Smooth muscle cell (in vitro differentiated cells): ENCODE results near the gene SH2D4B. TPM values are rescaled to one million over a fixed set of nuclear protein-coding genes. Genes with fewer than 3 reads are reported as not detected.

ENCODE experiments used
- DNase-seq: peaks from one replicate; lab custom pipeline; 2025; ENCODE audit not compliant: unreplicated experiment; lab: John Stamatoyannopoulos, UW
- H2AFZ ChIP-seq: fragments of 200-600 bp; sonication (generic); 2 replicates; pipeline ENCODE4 v1.6.0; 2016; ENCODE audit warnings: antibody characterized with exemption, low read depth, mild to moderate bottlenecking
- H3F3A ChIP-seq: fragments of 200-600 bp; sonication (generic); 2 replicates; pipeline ENCODE4 v1.6.0; 2017; ENCODE audit warnings: antibody characterized with exemption, low read depth
- H3K27ac ChIP-seq: fragments of 200-600 bp; sonication (generic); 2 replicates; pipeline ENCODE4 v1.5.1; 2016; ENCODE audit warnings: low read depth, mild to moderate bottlenecking
- H3K27me3 ChIP-seq: fragments of 200-600 bp; sonication (generic); 2 replicates; pipeline ENCODE4 v1.6.1; 2016; ENCODE audit warnings: low read depth, mild to moderate bottlenecking
- H3K36me3 ChIP-seq: fragments of 200-600 bp; sonication (generic); 2 replicates; pipeline ENCODE4 v1.5.1; 2016; ENCODE audit warnings: low read depth
- H3K4me1 ChIP-seq: fragments of 200-600 bp; sonication (generic); 2 replicates; pipeline ENCODE4 v1.5.1; 2016; ENCODE audit warnings: low read depth
- H3K4me2 ChIP-seq: fragments of 200-600 bp; sonication (generic); 2 replicates; pipeline ENCODE4 v1.6.0; 2016; ENCODE audit warnings: mild to moderate bottlenecking
- H3K4me3 ChIP-seq: fragments of 200-600 bp; sonication (generic); 2 replicates; pipeline ENCODE4 v1.5.1; 2016; ENCODE audit warnings: mild to moderate bottlenecking
- H3K79me2 ChIP-seq: fragments of 200-600 bp; sonication (generic); 2 replicates; pipeline ENCODE4 v1.6.0; 2016; ENCODE audit warnings: low read depth, mild to moderate bottlenecking
- H3K9ac ChIP-seq: fragments of 200-600 bp; sonication (generic); 2 replicates; pipeline ENCODE4 v1.6.0; 2016; ENCODE audit warnings: low read depth
- H3K9me3 ChIP-seq: fragments of 200-600 bp; sonication (generic); replicated peaks from 2 replicates; pipeline ENCODE4 v1.5.1; 2016; ENCODE audit warnings: low read depth
- H4K20me1 ChIP-seq: fragments of 200-600 bp; sonication (generic); 2 replicates; pipeline ENCODE4 v1.6.0; 2016; ENCODE audit warnings: low read depth
- WGBS: methylation state at CpG from one replicate; pipeline ENCODE4 v1.1.7; 2016; ENCODE audit warnings: low lambda C conversion rate; 5-methylcytosine and 5-hydroxymethylcytosine counted together
- polyA plus RNA-seq: library from polyadenylated mRNA; unstranded; fragments of >200 nt; fragmentation: Nextera tagmentation; extraction: Ambion mirVana; gene quantifications from 2 replicates; pipeline ENCODE4 v1.2.1, GENCODE V29; 2016
- total RNA-seq: library from RNA; depleted of rRNA; stranded (reverse); fragments of >200 nt; gene quantifications from 2 replicates; pipeline ENCODE4 v1.2.3, GENCODE V29; 2014
- TF ChIP-seq, protein P1 (sequence below): fragments of 200-600 bp; sonication (generic); IDR thresholded peaks from 2 replicates; pipeline ENCODE4 v1.5.1; 2017; ENCODE audit warnings: borderline replicate concordance, mild to moderate bottlenecking, antibody characterized with exemption; ENCODE audit not compliant: insufficient read depth, poor library complexity, severe bottlenecking

Gene SH2D4B
- total and polyA plus RNA-seq, 2 experiments from 2014 or later = 0.13 TPM; not detected in 1

GRCh38 chr10:80544316-80544953 lies 6.7 kb downstream of the SH2D4B start:
- no peak overlapping the region for H3K27ac ChIP-seq
- no peak overlapping the region for H2AFZ ChIP-seq
- no peaks in the 10 kb centered on the region for H3F3A ChIP-seq
- TF ChIP-seq, protein P1, sequence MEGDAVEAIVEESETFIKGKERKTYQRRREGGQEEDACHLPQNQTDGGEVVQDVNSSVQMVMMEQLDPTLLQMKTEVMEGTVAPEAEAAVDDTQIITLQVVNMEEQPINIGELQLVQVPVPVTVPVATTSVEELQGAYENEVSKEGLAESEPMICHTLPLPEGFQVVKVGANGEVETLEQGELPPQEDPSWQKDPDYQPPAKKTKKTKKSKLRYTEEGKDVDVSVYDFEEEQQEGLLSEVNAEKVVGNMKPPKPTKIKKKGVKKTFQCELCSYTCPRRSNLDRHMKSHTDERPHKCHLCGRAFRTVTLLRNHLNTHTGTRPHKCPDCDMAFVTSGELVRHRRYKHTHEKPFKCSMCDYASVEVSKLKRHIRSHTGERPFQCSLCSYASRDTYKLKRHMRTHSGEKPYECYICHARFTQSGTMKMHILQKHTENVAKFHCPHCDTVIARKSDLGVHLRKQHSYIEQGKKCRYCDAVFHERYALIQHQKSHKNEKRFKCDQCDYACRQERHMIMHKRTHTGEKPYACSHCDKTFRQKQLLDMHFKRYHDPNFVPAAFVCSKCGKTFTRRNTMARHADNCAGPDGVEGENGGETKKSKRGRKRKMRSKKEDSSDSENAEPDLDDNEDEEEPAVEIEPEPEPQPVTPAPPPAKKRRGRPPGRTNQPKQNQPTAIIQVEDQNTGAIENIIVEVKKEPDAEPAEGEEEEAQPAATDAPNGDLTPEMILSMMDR = no peak
- no peaks in the 10 kb centered on the region for H3K9me3 ChIP-seq
- no peak overlapping the region for H3K4me3 ChIP-seq
- H3K36me3 ChIP-seq = no peaks in the 10 kb centered on the region
- H3K9ac ChIP-seq = no peak overlapping the region
- H3K79me2 ChIP-seq = no peaks in the 10 kb centered on the region
- H3K4me2 ChIP-seq = no peak overlapping the region
- WGBS = 95% methylated on average over 12 of the region's 12 CpGs
- H3K27me3 ChIP-seq = no peaks in the 10 kb centered on the region
- H4K20me1 ChIP-seq = no peaks in the 10 kb centered on the region
- no peak for DNase-seq
- no peaks in the 10 kb centered on the region for H3K4me1 ChIP-seq

DNA sequence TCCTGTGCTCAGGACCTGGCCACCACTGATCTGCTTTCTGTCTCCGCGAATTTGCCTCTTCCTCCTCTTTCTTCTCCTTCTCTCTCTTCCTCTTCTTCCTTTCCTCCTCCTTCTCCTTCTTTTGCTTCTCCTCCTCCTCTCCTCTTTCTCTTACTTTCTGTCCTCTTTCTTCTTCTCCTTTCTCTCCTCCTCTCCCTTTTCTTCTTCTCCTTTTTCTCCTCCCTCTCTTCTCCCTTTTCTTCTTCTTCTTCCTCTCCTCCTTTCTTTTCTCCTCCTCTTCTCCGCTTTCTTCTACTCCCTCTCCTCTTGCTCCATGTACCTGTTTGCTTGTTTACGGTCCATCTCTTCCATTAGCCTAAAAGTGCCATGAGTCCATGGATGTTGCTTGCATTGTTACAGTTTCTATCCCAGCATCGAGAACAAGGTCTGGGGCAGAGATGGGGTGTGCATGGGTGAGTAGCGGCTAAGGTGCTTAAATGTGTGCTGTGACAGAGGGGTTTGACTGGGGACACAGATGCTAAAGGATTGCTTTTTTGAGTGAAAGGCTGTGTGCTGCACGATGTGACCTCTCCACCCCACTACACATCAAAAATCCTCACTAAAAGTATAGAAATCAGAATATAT lies 7.7 kb downstream of the SH2D4B start:
- Histone ChIP-seq H3F3A (no peaks in the 10 kb centered on the region), H3K4me2 (no peak overlapping the region), H3K27ac (no peak overlapping the region), H3K36me3 (no peaks in the 10 kb centered on the region), H3K79me2 (no peaks in the 10 kb centered on the region), H3K27me3 (no peaks in the 10 kb centered on the region), H3K4me1 (no peaks in the 10 kb centered on the region), H3K4me3 (no peak overlapping the region), H2AFZ (no peak overlapping the region), H3K9ac (no peak overlapping the region), H4K20me1 (no peaks in the 10 kb centered on the region), H3K9me3 (no peaks in the 10 kb centered on the region)
- 92% methylated on average over 7 of the region's 7 CpGs for WGBS
- DNase-seq = no peak
- TF ChIP-seq, protein P1 = no peak

DNA sequence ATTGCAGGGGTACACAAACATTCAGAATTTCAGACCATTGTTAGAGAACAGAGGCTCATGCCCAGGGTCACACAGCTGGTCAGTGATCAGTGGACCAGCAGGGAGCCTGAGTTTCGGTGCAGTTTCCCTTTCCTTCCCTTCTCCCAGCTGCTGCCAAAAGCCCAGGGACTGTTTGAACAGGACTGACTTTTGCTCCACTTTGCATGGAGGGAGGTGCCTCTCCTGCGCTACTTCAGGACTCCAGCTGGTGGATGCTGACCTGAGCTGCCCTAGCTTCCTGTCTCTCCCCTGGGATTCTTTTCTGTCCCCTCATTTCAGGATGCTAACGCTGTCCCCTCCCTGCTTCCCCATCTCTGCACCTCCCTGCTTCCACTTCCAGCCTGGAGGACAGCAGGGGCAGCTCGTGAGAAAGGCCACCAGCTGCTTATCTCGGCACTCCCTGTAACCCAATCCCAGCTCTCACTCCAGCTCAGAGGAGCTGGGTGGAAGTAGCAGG lies 14.5 kb downstream of the SH2D4B start:
- H3K36me3 ChIP-seq = no peaks in the 10 kb centered on the region
- TF ChIP-seq, protein P1 = no peak
- no peaks in the 10 kb centered on the region for H3K9me3 ChIP-seq
- peaks cover 6% of the 10 kb centered on the region for H3K4me1 ChIP-seq
- H3K4me2 ChIP-seq = no peak overlapping the region
- H3K79me2 ChIP-seq = no peaks in the 10 kb centered on the region
- H3F3A ChIP-seq = no peaks in the 10 kb centered on the region
- no peak overlapping the region for H3K27ac ChIP-seq
- DNase-seq = no peak
- no peak overlapping the region for H3K4me3 ChIP-seq
- H3K27me3 ChIP-seq = no peaks in the 10 kb centered on the region
- WGBS = 50% methylated on average over 5 of the region's 5 CpGs
- H4K20me1 ChIP-seq = no peaks in the 10 kb centered on the region
- H2AFZ ChIP-seq = no peak overlapping the region
- H3K9ac ChIP-seq = no peak overlapping the region
